NCI-H524 treated with DMSO at 0.1 percent for 48 hours (cell line): Measurements from ENCODE around the gene SYNPO.

Experiments used
- DNase-seq: peaks from one replicate; lab custom pipeline; 2025; lab: John Stamatoyannopoulos, UW

Gene SYNPO

GRCh38 chr5:150694612-150695011 lies 54.2 kb downstream of the SYNPO start:
- DNase-seq = no peak

DNA sequence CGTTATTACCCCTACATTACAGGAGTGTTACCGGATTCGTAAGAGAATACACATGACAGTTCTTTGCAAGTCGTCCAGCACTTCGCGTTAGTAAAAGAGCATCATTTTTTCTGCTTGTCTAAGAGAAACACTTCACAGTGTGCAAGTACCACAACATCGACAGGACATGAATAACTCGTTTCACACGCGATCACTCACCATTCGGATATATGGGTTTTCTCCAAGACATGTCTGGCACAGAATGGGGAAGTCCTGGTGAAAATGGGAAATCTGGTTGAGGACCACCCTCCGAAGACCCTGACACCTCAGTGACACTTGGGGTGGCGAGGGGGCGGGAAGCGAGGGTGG lies 59.8 kb downstream of the SYNPO start:
- no peak for DNase-seq

- peak; percentile 79 for DNase-seq
Measured at GRCh38 chr5:150700594-150701377, 60.3 kb downstream of the SYNPO start, which contains the start of gene RBM22. RBM22 (minus strand) TSS chr5:150701062; CDS start chr5:150700985, 77 bp downstream.

DNA sequence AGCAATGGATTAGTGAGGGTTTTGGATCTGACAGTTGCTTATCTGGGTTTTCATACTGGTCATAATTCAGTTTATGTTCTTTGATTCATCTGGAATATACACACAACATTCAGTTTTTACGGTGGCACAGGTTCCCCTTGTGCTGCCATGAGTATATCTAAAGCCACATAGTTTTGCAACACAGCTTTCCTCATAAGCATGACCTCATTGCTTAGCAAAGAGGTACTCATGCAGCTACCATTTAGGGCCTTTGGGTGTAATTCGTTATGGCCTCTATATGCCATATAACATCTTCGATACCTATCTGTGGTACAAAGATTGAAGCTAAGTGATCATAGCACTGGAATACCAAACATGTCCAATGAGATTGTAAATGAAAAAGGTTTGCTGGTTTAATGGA lies 63.3 kb downstream of the SYNPO start:
- DNase-seq = no peak

DNA sequence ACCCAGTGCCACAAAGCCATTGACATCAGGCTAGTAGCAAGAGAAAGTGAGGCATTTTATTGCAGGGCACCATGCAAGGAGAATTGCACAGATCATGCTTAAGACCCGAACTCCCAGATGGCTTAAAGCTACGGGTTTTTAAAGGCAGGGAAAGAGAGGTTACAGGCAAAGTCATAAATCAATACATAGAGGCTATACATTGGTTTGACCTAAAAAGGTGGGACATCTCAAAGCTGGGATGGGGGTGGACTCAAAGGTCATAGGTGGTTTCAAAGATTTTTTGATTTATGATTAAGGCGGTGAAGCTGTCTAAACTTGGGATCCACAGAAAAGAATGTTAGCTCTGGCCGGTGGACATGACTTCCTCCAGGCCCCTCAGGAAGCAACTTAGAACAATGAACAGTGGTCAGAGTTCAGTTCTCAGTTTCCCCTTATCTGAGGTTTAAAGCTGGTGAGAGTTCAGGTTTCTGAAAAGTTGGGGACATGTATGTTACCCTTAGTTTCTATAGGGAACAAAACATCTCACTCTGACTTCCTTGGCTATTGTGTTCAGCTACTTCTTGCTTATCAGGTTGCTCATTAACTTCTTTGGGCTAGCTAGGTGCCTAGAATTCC lies 66.4 kb downstream of the SYNPO start:
- no peak for DNase-seq
